Raji (cell line): ENCODE data around the gene NCOA1.

ENCODE experiments used
- POLR2A ChIP-seq: IDR thresholded peaks from 2 replicates; pipeline ENCODE4 v1.6.1; 2011; ENCODE audit warnings: low read depth, low read length, control low read depth; ENCODE audit not compliant: insufficient read depth

The NCOA1 gene

DNA sequence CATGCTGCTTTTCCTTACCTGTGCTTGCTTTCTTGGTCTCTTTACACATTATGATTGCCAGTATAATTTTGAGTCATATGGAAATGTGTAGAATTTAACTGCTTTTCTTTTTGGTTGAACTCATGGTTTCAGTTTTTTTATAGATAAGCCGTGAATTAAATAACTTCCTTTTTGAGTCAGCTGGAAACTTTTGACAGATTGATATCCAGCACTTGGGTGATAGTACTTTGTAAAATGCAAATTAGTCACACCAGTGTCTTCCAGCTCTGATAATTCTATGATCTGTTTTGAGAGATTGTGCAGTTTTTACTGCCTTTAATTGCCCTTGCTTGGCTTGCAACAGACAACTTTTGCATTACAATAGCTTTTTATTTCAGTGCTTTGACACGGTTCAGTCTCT lies 86.4 kb downstream of the NCOA1 start:
- no peak for TF ChIP-seq POLR2A

DNA sequence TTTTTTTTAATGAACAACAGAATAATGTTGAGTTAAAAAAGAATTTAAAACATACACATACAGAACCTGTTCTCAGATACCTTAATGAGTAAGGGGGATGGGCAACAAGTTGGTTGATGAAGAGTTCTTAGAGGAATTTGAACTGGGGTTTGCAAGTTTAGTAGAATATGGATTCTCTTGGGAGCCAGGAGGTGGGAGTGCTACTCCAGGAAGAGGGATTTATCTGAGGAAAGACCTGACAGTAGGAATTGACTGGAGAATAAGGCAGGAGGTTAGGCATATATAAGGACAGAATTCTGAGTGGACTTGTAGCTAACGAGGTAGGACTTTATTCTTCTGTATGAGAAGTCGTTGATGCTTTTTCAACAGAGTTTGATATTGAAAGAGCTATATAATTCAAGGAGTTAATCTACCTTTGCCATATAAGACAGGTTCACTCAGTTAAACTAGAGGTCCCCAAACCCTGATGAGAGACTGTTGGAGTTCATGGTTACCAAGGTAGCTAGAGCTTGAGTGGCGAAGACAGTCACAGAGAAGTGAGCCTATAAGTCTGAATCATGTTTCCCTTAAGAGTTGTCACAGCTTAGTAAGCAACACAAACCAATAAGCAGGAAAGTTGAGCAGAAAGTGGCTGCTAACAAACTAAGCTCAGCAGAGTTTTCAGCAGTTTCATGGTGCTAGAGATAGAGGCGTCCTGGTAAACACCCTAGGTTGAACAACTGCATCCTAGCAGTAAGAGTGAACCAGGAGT lies 88.2 kb downstream of the NCOA1 start:
- TF ChIP-seq POLR2A: no peak

DNA sequence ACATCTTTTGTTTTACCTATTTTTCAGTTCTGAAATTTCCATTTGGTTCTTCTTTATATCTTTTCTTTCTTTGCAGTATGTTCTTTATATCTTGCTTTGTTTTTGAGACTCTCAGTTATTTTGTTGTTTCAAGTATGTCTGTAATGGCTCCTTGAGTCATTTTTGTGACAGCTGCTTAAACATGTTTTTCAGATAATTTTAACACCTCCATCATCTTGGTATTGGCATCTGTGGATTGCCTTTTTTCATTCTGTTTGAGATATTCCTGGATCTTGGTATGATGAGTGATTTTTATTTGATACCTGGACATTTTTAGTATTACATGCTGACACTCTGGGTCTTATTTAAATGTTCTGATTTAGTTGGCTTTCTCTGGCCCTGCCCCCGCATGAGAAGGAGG lies 89.5 kb downstream of the NCOA1 start:
- no peak for TF ChIP-seq POLR2A

DNA sequence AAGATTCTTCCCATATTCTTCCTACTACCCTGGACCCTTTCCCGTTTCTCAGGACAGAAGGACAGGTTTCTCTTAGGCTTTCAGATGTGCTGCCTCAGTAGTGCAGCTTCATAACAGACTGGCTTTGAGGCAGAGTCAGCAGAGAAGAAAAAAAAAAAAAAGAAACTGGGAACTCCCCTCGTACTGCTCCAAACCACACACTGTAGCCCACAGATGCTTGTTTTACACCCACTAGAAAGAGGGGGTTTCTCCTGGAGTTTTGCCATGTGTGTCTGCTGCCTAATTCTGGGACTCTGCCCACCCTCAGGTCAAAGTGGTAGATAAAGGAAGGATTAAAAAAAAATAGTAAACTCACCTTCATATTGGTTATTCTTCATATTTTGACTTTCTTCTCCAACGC lies 95.9 kb downstream of the NCOA1 start:
- TF ChIP-seq POLR2A: no peak

GRCh38 chr2:24588294-24588693 lies 97.2 kb downstream of the NCOA1 start:
- TF ChIP-seq POLR2A: no peak

DNA sequence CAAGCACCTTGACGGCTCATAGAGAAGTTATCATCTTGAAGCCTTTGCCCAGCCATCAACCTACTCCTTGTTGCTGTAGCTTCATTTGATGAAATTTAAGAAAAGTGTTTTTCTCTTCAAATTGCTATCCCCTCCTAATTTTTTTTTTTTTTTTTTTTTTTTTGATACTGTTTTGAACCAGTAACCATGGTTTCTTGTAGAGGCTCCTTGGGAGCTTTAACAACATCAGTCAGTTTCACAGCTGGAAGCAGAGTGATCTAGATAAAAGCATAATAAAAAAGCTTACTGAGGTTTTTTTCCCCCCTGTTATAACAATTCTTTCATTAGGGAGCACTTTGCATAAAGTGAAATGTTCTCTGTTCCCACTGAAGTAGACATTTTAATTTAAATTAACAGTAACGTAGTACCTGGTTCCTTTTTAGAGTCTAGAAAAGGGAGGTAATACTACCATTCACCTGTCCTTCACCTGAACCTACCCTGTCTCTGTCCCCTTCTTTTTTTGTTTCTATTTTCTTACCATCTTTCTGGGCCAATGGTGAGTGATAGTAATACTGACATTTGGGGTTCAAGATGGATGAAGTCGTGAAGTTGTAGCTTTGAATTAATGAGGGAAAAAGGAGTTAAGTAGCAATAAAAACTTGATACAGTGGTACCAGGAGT lies 101.5 kb downstream of the NCOA1 start:
- no peak for TF ChIP-seq POLR2A

GRCh38 chr2:24594283-24594682 lies 103.2 kb downstream of the NCOA1 start:
- no peak for TF ChIP-seq POLR2A

- no peak for TF ChIP-seq POLR2A
Observed at GRCh38 chr2:24597181-24597870, 106.3 kb downstream of the NCOA1 start.

- no peak for TF ChIP-seq POLR2A
Observed at GRCh38 chr2:24611631-24612030, 120.6 kb downstream of the NCOA1 start.

DNA sequence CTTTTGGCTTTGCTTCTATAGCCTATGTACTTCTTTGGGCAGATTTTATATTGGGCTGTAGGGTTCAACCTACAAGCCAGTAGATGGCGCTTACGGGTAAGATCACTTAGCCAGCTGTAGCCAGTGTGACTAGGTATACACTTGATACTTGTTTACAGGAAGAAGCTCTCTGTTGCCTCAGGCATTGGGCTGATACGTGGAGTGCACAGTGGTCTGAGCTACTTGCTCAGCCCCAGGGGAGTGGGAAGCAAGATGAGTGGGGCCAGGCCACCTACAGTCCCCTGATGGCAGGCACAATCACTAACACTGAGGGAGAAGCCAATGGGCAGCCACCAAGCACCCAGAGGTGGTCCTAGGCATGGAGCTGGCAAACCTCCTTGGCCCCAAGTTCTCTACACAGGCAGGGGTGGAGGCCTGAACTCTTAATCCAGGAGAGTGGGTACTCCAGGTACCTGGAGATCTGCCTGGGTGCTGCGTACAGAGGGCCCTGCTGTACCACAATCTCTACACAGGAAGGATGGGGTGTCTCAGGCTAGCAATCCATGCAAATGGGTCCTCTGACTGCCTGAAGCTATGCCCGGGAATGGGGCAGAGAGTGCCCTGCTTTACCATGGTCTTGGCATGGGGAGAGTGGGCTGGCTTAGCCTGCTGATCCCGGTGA lies 122.2 kb downstream of the NCOA1 start:
- no peak for TF ChIP-seq POLR2A

GRCh38 chr2:24616616-24617015 lies 125.6 kb downstream of the NCOA1 start:
- no peak for TF ChIP-seq POLR2A

DNA sequence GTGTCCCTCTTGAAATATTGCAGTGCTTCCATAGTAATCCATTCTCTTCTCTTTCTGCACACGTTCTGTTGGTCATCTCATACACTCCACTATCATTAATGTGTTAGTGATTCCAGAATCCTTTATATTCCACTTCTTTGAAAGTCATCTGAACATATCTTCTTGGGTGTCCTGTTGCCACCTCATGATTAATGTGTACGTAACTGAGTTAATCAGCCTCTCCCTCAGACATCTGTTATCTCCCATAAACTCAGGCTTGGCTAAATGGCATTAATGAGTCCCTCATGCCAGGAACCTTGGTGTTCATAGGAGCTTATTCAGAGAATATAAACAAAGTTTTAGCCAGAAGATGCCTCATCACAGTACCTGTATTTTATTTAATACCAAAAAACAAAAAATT lies 126.4 kb downstream of the NCOA1 start:
- TF ChIP-seq POLR2A: no peak

DNA sequence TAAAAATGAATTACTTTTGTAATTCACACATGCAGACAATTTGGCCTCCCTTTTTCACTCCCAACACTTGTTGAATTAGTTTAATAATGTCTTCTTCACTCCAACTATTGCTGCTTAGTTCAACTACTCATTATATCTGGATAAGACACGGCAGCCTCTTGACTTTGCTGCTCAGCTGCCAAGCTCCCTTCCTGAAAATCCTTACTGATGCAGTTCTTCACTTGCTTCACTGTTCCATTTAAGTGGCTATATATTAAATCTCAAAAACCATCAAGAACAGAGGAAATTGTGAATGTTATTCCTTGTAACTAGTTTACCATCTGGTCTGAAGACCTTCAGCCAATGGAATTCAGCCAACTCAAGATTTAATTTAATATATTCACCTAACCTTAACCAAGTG lies 127.1 kb downstream of the NCOA1 start:
- no peak for TF ChIP-seq POLR2A

DNA sequence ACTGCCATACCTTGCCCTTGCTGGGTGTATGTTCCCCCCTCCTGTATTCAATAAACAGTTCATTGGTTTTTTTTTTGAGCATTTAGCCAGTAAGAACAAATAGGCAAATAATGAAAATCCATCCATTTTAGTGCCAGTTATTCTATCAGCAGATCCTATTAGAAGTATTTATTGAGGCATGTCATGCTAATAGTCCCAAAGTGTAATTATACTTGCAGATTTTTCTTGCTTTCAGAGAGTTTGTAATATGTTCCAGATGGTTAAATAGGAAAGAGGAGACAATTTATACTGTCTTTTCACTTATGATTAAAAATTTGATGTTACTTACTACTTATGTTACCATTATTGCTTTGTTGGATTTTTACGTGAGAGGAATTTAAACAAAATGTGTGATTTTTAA lies 127.6 kb downstream of the NCOA1 start:
- TF ChIP-seq POLR2A: no peak

DNA sequence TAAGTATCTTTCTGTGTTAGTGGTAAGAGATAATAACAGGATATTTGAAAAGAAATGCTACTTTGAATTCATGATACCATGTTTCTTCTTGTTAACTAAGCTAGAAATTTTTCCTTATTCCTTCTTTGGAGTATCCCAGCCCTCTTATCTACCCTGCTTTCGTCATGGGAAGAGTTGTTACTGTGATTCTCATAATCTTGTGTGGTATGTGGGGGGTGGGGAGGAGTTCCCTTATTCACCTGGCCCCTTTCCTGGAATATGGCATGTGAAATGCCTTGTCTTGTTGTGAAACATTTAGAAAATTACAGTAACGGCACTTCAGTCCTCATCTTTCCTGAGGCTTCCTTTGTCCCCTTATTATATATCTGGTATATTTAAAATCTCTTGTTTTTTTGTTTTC lies 129.9 kb downstream of the NCOA1 start:
- no peak for TF ChIP-seq POLR2A
